Fibroblast of skin of right quadriceps (primary cell): ENCODE results near the gene PCSK1N.

Source experiments
- DNase-seq: peaks from one replicate; pipeline ENCODE4 v3.0.0-alpha.2; 2013

Gene PCSK1N

DNA sequence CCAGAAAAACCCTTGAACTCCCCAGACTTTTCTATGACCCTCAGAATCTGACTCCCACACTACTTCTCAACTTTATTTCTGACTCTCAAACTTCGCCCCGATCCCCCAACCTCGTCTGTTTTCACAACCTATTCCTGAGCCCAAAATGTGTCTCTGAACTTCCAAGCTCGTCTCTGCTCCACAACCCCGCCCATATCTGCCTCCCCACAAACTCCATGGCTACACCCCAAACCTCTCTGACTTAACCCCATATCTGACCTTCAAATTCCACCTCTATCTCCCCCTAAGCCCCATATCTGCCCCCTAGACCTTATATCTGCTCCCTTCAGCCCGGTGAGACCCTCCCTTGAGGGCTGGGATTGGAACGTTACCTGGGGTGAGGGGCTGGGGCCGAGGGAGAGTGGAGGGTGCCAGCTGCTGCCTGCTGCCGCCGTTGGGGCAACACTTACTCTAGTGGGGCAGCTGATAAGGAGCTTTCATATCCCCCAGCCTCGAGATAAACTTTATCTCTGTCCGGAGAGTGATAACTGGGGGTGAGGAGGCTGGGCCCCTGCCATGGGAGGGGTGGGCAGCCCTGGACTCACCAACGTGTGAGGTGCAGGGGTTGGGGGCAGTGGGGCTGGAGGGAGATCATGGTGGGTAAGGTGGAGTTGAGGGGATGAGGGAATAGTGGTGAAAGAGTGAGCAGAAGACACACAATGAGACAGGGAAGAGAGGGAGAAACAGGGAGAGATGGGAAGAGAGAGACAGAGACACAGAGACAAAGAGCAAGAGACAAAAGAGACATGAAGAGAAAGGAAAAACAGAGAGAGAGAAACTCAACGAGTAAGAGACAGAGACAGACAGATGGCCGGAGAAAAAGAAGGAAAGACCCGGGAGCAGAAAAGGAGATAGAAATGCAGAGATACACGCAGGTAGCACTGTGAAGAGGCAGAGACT, 47.6 kb downstream of the PCSK1N start:
- DNase-seq = no peak

DNA sequence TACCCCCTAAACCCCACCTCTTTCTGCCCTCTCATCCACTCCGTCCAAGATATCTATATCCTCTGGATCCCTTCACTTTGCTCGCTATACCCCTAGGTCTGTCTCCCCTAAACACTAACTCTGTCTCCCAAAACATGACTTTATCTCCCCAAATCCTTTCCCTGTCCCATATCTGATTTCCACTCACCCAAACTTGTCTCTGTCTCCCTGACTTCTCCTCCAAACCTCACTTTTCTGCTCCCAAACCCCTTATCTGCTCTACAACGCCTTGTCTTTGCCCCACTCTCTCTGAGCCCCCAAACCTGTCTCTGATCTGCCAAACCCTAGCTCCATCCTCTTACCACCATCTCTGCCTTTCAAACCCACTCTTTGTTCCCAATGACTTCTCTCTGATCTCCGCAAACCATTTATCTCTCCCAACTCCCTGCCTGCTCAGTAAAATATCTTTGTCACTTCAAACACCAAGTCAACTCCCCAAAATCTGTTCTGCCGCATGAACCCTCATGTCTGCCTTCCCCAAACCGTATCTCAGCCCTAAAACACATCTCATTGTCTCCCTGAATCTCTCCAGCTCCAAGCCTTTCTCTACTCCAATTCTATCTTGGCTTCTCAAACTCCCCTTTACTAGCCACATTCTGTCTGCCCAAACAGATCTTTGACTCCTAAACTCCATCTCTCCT, 48.4 kb downstream of the PCSK1N start:
- DNase-seq = no peak

DNA sequence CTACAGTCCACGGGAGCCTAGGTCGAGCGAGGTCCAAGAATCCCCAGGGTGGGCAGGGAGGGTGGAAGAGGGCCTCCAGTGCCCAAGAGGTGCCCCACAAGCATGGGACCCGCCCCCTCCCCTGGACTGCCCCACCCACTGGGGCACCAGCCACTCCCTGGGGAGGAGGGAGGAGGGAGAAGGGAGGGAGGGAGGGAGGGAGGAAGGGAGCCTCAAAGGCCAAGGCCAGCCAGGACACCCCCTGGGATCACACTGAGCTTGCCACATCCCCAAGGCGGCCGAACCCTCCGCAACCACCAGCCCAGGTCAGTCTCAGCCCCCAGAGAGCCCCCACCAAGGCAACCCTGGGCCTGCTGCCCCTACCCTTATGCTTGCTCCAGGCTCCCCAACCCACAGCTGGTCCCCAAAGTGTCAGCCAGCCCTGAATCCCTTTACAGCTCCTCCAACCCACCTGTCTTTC, 49.0 kb downstream of the PCSK1N start, which contains the start of gene GATA1:
TSS of gene GATA1 (plus strand) at position 250 of the 460 bp plus-strand sequence. CDS start 4,520 bp downstream, outside the sequence.
- no peak for DNase-seq

- DNase-seq = no peak
Measured at GRCh38 chrX:48785540-48786214, 49.7 kb downstream of the PCSK1N start.

DNA sequence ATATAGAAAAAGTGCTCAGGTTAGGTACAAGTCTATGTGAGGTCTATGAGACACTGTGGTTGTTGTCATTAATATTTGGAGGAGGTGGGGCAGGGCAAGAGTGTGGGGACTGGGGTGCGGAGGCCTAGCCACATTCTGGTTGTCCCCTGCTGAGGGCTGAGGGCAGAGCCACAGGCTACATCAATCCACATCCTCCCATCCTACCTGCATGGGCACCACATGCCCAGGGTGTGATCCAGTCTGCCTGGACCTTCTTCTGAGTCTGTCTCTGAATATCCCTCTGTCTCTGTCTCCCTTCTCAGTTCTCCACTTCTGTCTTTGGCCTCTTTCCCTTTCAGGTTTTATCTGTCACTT, 50.2 kb downstream of the PCSK1N start:
- no peak for DNase-seq

GRCh38 chrX:48784726-48785125, 50.7 kb downstream of the PCSK1N start:
- no peak for DNase-seq

DNA sequence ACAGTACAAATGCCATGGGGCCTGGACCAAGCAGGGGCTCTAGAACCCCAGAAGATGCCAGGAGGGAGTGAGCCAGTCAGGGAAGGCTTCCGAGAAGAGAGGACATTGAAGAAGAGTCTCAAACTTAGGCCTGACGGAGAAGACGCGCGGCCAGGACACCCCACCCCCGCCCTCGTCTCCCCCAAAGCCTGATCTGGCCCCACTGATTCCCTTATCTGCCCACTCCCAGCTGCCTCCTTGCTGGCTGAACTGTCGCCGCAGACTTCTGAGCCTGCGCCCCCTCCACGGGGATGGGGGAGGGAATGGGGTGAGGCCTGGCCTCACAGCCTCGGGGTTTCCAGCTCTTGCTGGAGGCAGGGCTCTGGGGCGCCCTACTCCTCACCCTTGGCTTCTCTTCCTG, 52.6 kb downstream of the PCSK1N start:
- DNase-seq = no peak

DNA sequence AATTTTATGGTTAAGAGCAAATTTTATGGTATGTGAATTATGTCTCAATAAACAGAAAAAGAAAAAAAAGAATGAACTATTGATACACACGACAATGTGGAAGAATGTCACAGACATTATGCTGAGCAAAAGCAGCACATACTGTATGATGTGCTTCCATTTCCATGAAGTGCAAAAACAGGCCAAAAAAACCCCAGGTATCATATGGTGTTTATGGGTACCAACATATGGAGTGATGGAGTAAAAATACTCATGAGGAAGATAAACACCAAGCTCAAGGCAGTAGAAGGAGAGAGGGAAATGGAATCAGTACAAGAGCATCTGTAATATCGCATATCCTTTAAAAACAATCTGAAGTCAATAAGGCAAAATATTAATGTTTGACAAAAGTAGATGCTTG, 53.2 kb downstream of the PCSK1N start:
- DNase-seq = no peak

DNA sequence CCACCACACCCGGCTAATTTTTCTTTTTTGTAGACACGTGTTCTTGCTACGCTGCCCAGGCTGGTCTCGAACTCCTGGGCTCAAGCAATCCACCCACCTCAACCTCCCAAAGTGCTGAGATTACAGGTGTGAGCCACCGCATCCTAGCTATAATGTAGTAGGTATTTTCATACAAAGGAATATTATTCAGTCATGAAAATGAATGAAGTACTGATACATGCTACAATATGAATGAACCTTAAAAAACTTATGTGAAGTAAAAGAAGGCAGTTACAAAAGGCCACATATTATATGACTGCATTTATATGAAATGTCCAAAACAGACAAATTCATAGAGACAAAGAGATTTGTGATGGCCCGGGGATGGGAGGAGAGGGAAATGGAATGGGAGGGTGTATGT, 53.7 kb downstream of the PCSK1N start:
- DNase-seq = no peak
